ENCODE data around the gene CAMK1D. TPM values are rescaled to one million over a fixed set of nuclear protein-coding genes. Genes with fewer than 3 reads are reported as not detected.
"Not testable (repeated sequence)": the region's sequence is repeated elsewhere in the genome, so short reads cannot be mapped to it uniquely, and the experiment has no call there.

Gene CAMK1D
- total RNA-seq, 8 experiments from 2014 or later: 1.9 to 15.8 (median 7.4) TPM

DNA sequence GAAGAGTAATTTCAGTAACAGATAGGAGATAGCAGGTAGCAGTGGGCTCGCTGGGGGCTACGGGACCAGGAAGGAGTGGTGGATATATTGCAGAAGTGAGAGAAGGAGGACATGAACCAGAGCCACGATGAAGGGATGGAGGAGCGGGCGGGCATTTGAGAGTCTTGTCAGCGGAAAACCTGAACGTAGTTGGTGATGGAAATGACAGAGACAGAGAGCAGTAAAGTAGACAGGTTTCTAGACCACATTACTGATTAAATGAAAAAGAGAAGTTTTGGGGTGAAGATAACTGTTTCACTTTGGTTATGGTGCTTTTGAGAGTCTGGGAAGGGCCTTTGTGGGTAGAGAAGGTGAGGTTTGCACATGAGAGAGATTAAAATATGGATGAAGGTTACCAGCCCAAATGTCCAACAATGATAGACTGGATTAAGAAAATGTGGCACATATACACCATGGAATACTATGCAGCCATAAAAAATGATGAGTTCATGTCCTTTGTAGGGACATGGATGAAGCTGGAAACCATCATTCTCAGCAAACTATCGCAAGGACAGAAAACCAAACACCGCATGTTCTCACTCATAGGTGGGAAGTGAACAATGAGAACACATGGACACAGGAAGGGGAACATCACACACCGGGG, 196.9 kb downstream of the CAMK1D start:
- 80 to 100% (median 96%) methylated on average over 2 to 7 of the region's 10 CpGs; no CpG with 5 or more reads in 1 of the 10 experiments for WGBS, 10 experiments
- in situ Hi-C loops (cut with MboI; ENCODE audit: low pct_unique_long_range_greater_than_20kb in 2 of 9, low sequenced_read_pairs in 9 of 9, unreplicated experiment in 9 of 9): not testable (repeated sequence)

DNA sequence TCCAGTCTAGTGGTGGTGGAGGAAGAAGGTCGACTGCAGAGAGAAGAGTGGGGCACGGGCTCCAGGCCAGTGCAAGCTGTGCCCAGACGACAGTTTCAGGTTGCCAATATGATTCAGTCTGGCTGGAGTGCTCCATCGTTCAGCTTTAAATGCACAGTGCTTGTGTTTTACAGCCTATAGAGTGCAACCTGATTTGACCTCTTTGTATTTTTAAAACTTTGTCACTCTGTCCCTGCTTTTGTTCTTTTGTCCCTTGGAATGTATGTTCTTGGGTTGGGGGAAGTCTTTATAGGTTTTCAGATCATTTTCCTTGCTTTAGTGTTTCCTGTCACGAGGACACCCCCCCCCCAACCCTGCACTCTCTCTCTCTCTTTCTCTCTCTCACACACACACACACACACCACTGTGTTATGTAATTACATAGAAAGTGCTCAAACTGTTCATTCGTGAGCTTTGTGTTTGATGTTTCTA, 198.0 kb downstream of the CAMK1D start:
- no peak for ATAC-seq (replicated peaks in 6 of 8)
- in situ Hi-C loops (cut with MboI; ENCODE audit: low pct_unique_long_range_greater_than_20kb in 2 of 9, low sequenced_read_pairs in 9 of 9, unreplicated experiment in 9 of 9): no loop called here

More for the DNA sequence above, 196.9 kb downstream of the CAMK1D start:
- not testable (repeated sequence) for H3K27ac ChIP-seq; H3K4me1 ChIP-seq (replicated peaks in 1 of 2); H3K4me3 ChIP-seq; ATAC-seq (replicated peaks in 6 of 8)

DNA sequence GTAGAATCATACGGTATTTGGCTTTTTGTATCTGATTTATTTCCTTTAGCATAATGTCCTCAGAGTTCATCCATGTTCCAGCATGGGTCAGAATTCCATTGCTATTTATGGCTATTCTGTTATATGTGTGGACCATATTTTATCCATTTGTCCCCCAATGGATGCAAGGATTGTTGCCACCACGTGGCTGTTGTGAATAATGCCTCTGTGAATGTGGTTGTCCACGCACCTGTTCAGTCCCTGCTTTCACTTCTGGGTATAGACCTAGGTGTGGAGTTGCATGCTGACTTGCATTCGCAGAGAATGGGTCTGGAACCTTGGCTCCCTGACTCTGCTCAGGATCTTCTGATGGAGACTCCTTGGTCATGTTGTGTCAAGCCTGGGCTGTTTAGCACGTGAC, 199.9 kb downstream of the CAMK1D start:
- 33 to 100% (median 84%) methylated on average over 1 to 5 of the region's 5 CpGs; no CpG with 5 or more reads in 2 of the 10 experiments for WGBS, 10 experiments
- Histone ChIP-seq H3K4me1 (replicated peaks in 1 of 2) (no peaks in the 10 kb centered on the region), H3K4me3 (no peak overlapping the region), H3K27ac (no peak overlapping the region)
- in situ Hi-C loops (cut with MboI; ENCODE audit: low pct_unique_long_range_greater_than_20kb in 2 of 9, low sequenced_read_pairs in 9 of 9, unreplicated experiment in 9 of 9): no loop called here
- ATAC-seq (replicated peaks in 6 of 8): no peak

More for the DNA sequence above, 198.0 kb downstream of the CAMK1D start:
- Histone ChIP-seq H3K27ac (no peak overlapping the region), H3K4me3 (no peak overlapping the region), H3K4me1 (replicated peaks in 1 of 2) (peaks cover 0 to 3% of the 10 kb centered on the region in 2 donors)
- WGBS, 10 experiments: 10 to 66% (median 27%) methylated on average over 1 to 4 of the region's 6 CpGs; no CpG with 5 or more reads in 2 of the 10 experiments

DNA sequence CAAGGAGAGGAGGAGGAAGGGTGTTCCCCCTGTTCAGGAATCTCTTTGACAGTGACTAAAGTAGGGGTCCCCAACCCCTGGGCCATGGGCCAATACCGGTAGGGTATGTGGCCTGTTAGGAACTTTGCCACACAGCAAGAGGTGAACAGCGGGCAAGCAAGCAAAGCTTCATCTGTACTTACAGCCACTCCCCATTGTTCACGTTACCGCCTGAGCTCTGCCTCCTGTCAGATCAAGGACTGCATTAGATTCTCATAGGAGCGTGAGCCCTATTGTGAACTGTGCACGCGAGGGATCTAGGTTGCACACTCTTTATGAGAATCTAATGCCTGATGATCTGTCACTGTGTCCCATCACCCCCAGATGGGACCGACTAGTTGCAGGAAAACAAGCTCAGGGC, 201.6 kb downstream of the CAMK1D start:
- H3K4me3 ChIP-seq: no peak overlapping the region
- WGBS, 10 experiments: 90 to 100% (median 100%) methylated on average over 1 to 7 of the region's 8 CpGs; no CpG with 5 or more reads in 3 of the 10 experiments
- no peaks in the 10 kb centered on the region for H3K4me1 ChIP-seq (replicated peaks in 1 of 2)
- in situ Hi-C loops (cut with MboI; ENCODE audit: low pct_unique_long_range_greater_than_20kb in 2 of 9, low sequenced_read_pairs in 9 of 9, unreplicated experiment in 9 of 9): no loop called here
- no peak for ATAC-seq (replicated peaks in 6 of 8)
- H3K27ac ChIP-seq: no peak overlapping the region

DNA sequence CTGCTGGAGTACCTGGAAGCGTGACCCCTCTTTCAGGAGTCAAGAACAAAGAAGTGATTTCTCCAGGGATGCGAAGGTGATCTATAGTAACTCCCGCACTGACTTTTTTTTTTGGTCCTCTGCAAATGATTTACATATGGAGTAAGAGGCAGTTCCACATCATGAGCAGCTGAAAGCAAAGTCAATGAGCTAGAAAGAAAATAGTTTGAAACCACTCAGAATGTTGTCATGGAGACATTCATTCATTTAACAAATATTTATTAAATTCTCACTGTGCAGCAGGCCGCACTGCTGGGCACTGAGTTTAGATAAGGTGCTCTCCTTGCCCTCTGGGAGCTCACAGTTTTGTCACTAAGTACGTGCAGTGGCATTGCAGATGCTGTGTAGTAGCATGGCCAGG, 206.7 kb downstream of the CAMK1D start:
- Histone ChIP-seq H3K27ac (no peak overlapping the region), H3K4me3 (no peak overlapping the region), H3K4me1 (replicated peaks in 1 of 2) (no peaks in the 10 kb centered on the region)
- in situ Hi-C loops (cut with MboI; ENCODE audit: low pct_unique_long_range_greater_than_20kb in 2 of 9, low sequenced_read_pairs in 9 of 9, unreplicated experiment in 9 of 9): no loop called here
- peak in 3 of 8 experiments; percentile 22 to 48 (median 29) for ATAC-seq (replicated peaks in 6 of 8)
- 51 to 94% (median 86%) methylated on average over 1 to 5 of the region's 5 CpGs; no CpG with 5 or more reads in 1 of the 10 experiments for WGBS, 10 experiments

DNA sequence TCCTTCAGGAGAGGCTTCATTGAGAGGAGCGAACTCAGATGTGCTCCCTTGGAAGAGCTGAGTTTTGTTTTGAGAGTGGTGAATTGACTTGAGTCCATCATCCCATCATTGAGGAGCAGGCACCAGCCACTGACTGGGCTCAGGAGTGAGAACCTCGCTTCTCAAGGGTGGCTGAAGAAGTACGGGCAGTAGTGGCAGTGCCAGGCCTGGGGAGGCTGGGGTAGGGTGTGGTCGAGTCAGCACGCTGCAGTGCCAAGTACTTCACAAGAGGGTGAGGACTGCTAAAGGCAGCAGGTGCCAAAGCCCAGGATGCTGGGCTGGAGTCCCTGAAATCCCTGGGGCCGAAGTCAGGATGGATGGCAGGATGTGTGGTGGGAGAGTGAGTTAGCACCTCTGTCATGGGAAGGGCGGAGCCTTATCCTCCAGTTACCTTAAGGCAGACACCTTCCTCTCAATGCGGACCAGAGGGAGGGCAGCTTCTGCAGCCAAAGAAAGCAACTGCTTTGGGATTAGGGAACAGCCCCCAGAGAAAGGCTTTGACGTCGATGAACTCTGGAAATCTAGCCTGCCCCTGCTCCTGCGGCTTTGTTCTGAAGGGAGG, 210.3 kb downstream of the CAMK1D start:
- in situ Hi-C loops (cut with MboI; ENCODE audit: low pct_unique_long_range_greater_than_20kb in 2 of 9, low sequenced_read_pairs in 9 of 9, unreplicated experiment in 9 of 9): no loop called here
- no peaks in the 10 kb centered on the region for H3K4me1 ChIP-seq (replicated peaks in 1 of 2)
- ATAC-seq (replicated peaks in 6 of 8): no peak
- H3K4me3 ChIP-seq: no peak overlapping the region
- no peak overlapping the region for H3K27ac ChIP-seq
- 55 to 100% (median 77%) methylated on average over 1 to 6 of the region's 11 CpGs; no CpG with 5 or more reads in 4 of the 10 experiments for WGBS, 10 experiments

DNA sequence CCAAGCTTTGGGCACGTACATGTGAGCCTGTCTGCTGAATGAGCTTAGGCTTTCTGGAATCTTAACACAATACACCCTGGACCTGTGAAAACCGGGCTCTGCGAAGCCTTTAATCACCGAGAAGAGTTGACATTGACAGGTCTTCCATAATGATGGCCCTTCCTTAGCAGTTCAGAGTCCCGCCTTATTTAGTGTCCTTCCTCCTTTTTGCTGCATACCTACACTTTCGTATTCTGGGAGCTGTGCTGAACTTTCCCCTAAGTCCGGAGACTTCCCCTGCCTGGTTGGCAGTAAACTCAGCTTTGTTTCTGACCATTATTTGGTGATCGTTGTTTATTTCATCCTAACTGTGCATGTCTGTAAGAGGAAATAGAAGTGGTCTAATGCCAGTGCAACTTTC, 212.0 kb downstream of the CAMK1D start:
- in situ Hi-C loops (cut with MboI; ENCODE audit: low pct_unique_long_range_greater_than_20kb in 2 of 9, low sequenced_read_pairs in 9 of 9, unreplicated experiment in 9 of 9): no loop called here
- H3K27ac ChIP-seq: no peak overlapping the region
- 20 to 100% (median 90%) methylated on average over 1 to 7 of the region's 8 CpGs for WGBS, 10 experiments
- H3K4me3 ChIP-seq: no peak overlapping the region
- ATAC-seq (replicated peaks in 6 of 8): no peak
- no peaks in the 10 kb centered on the region for H3K4me1 ChIP-seq (replicated peaks in 1 of 2)

DNA sequence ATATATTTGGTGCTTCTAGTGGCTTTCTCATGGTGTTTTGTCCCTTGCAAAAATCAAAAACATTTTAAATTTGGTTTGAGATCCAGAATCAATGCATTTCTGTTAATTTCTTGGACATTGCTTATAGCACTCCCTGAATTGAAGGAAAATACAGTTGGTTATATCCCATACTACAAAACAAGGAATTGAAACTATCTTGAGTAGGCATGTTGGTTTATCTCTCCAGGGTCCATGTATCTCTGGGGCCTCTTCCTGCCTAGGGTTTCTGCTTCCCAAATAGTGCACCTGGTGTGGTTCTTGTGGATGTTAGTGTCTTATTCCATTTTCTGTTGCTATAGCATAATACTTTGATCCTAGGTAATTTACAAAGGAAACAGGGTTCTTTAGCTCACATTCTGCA, 212.4 kb downstream of the CAMK1D start:
- no peak for ATAC-seq (replicated peaks in 6 of 8)
- no peaks in the 10 kb centered on the region for H3K4me1 ChIP-seq (replicated peaks in 1 of 2)
- H3K27ac ChIP-seq: no peak overlapping the region
- H3K4me3 ChIP-seq: no peak overlapping the region
- in situ Hi-C loops (cut with MboI; ENCODE audit: low pct_unique_long_range_greater_than_20kb in 2 of 9, low sequenced_read_pairs in 9 of 9, unreplicated experiment in 9 of 9): no loop called here

DNA sequence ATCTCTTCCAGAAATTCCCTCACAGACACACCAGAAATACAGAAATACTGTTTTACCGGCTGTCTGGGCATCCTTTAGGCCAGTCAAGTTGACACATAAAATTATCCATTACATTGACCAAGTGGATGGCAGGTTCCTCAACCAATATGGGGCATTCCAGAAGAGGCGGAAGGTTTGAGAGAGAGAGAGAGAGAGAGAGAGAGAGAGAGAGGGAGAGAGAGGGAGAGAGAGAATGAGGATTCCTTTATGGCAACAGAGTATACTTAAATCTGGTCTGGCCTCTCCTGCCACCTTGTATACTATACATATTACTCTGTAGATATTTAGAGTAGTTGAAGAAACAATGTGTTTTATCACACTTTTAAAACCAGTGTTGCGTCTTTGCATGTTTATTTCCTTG, 214.1 kb downstream of the CAMK1D start:
- Histone ChIP-seq H3K4me3 (no peak overlapping the region), H3K4me1 (replicated peaks in 1 of 2) (no peaks in the 10 kb centered on the region), H3K27ac (no peak overlapping the region)
- WGBS, 10 experiments: 78 to 100% (median 94%) methylated on average over 1 to 3 of the region's 3 CpGs; no CpG with 5 or more reads in 3 of the 10 experiments
- ATAC-seq (replicated peaks in 6 of 8): no peak
- in situ Hi-C loops (cut with MboI; ENCODE audit: low pct_unique_long_range_greater_than_20kb in 2 of 9, low sequenced_read_pairs in 9 of 9, unreplicated experiment in 9 of 9): no loop called here

DNA sequence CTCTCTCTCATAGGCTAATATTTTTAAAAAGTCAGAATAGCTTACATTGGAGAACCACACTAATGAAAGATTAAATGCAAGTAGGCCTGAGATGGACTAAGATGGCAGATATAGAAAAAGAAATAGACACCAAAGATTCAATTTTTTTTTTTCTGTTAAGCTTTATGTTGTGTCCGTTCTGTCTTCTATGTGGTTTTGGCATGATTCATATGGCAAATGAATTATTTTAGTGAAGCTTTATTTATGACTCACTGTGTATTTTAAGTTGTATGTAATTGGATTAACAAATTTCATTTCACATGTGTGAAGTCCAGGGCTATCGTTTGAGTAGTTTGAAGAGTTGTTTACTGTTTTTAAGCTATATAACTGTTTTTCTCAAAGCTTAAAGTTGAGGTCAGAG, 214.8 kb downstream of the CAMK1D start:
- no peak overlapping the region for H3K27ac ChIP-seq
- 0 to 100% (median 92%) methylated on average over 1 to 2 of the region's 2 CpGs; no CpG with 5 or more reads in 1 of the 10 experiments for WGBS, 10 experiments
- peak in 1 of 8 experiments; percentile 18 for ATAC-seq (replicated peaks in 6 of 8)
- no peak overlapping the region for H3K4me3 ChIP-seq
- in situ Hi-C loops (cut with MboI; ENCODE audit: low pct_unique_long_range_greater_than_20kb in 2 of 9, low sequenced_read_pairs in 9 of 9, unreplicated experiment in 9 of 9): no loop called here
- no peaks in the 10 kb centered on the region for H3K4me1 ChIP-seq (replicated peaks in 1 of 2)

DNA sequence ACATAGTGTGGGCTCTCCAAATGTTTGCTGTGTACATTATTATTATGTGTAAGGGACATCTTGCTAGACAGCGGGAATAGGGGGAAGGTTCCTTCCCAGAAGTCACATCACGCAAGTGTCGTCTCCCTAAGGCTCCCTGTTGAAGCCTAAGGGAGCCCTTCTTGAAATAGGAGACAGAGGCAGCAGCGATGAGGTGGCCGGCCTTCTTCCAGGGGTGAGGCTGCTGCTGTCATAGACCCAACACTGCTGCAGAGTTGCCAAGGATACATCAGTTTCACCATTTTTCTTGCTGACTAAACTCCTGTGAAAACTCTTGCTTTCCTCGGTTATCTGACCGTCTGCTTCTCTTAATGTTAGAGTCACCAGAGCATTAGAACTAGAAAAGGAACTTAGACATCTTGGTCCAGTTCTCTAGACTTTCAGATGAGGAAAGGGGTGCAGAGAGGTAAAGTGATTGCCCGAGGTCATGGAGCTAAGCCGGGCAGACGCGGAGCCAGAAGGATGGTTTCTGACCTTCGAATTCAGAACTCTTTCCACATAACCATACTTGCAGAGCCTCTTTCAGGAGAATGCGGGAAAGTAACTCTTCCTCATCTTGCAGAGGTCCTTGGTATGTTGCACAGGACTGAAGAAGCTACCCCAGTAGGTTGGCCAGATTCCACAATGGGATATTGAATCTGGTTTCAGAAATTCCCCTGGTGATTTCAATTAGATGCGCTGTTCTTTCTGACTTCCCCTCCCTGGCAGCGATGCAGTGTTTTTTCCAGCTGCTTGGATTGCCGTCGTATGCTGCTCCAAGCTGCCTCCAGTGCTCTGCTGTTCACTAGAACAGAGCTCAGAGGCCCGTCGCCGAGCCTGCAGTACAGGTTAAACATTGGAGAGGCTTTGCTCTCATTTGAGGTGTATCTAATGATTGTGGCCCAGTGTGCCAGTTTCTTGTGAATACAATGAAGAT, 217.1 kb downstream of the CAMK1D start:
- Histone ChIP-seq H3K4me3 (no peak overlapping the region), H3K4me1 (replicated peaks in 1 of 2) (no peaks in the 10 kb centered on the region), H3K27ac (no peak overlapping the region)
- 7 to 89% (median 79%) methylated on average over 4 to 16 of the region's 20 CpGs; no CpG with 5 or more reads in 2 of the 10 experiments for WGBS, 10 experiments
- in situ Hi-C loops (cut with MboI; ENCODE audit: low pct_unique_long_range_greater_than_20kb in 2 of 9, low sequenced_read_pairs in 9 of 9, unreplicated experiment in 9 of 9): no loop called here
- peak in 2 of 8 experiments; percentile 64 to 85 for ATAC-seq (replicated peaks in 6 of 8)

DNA sequence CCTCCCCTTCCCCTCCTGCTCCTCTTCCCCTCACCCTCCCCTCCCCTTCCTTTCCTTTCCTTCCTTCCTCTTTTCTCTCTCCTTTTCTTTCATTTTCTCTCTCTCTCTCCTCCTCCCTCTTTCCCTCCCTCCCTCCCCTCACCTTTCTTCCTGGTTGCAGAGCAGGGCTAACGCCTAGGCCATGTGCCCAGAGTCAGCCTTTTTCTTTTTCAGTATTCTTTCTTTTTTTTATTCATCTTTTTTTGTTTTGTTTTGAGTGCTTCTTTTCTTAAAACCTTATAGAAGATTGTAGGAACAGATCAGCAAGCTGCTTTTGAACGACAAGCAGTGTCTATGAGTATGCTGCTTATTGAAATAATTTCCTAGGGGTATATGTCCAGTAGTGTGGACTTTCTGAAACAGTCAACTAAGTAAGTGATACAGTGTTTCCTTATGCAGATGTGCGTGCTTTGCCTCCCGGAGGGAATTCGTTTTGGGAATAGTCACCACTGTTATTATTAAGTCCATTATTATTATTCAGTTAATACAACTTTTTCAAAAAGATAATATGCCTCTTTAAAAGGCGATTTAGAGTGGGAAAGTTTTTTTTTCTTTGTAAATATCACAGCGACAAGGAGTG, 219.2 kb downstream of the CAMK1D start:
- in situ Hi-C loops (cut with MboI; ENCODE audit: low pct_unique_long_range_greater_than_20kb in 2 of 9, low sequenced_read_pairs in 9 of 9, unreplicated experiment in 9 of 9): no loop called here
- Histone ChIP-seq H3K4me3 (no peak overlapping the region), H3K27ac (no peak overlapping the region), H3K4me1 (replicated peaks in 1 of 2) (no peaks in the 10 kb centered on the region)
- WGBS, 10 experiments: 61 to 100% (median 90%) methylated on average over 1 to 7 of the region's 7 CpGs
- no peak for ATAC-seq (replicated peaks in 6 of 8)

Measured in motor neuron (in vitro differentiated cells).